Naive thymus-derived CD8-positive, alpha-beta T cell (primary cell): ENCODE results near the gene CDCA7L. TPM values are rescaled to one million over a fixed set of nuclear protein-coding genes. Genes with fewer than 3 reads are reported as not detected.
"Not testable (repeated sequence)": the region's sequence is repeated elsewhere in the genome, so short reads cannot be mapped to it uniquely, and the experiment has no call there.

Experiments used
- ATAC-seq, 2 donors: fragments of 150-1000 bp; cut with Tn5 transposase in 1 of 2; sonication (Bioruptor Pico), chemical (Tn5 transposase) in 1 of 2; 1 replicate in 1 of 2; 2 replicates in 1 of 2; pipeline ENCODE4 v1.10.0; 2021; ENCODE audit warnings: mild to moderate bottlenecking in 2 of 2, moderate library complexity in 2 of 2
- POLR2A ChIA-PET: fragments of 350-600 bp; sonication (Branson Sonifier 250); formaldehyde crosslinking; loops from one replicate; lab custom pipeline; 2021; ENCODE audit warnings: antibody characterized with exemption; lab: Charles Lee
- DNase-seq, 10 donors: peaks; one replicate each; pipeline versions ENCODE4 v3.0.0 to v3.0.0-alpha.2; 2020 to 2022
- H3K27ac Mint-ChIP-seq, 10 donors: one replicate each; pipeline ENCODE4 v1.8.0; 2020 to 2022; ENCODE audit warnings: mild to moderate bottlenecking in 10 of 10, mixed read lengths in 10 of 10, moderate library complexity in 4 of 10, inconsistent platforms in 1 of 10
- H3K27me3 Mint-ChIP-seq, 5 donors: one replicate each; pipeline ENCODE4 v1.8.0; 2021 to 2022; ENCODE audit warnings: mixed read lengths in 5 of 5
- H3K36me3 Mint-ChIP-seq, 3 donors: one replicate each; pipeline ENCODE4 v1.8.0; 2020 to 2022; ENCODE audit warnings: mixed read lengths in 3 of 3, mild to moderate bottlenecking in 2 of 3, inconsistent platforms in 1 of 3
- H3K4me1 Mint-ChIP-seq, 4 donors: one replicate each; pipeline ENCODE4 v1.8.0; 2021 to 2022; ENCODE audit warnings: mixed read lengths in 4 of 4
- H3K4me3 Mint-ChIP-seq, 10 donors: one replicate each; pipeline ENCODE4 v1.8.0; 2020 to 2022; ENCODE audit warnings: mild to moderate bottlenecking in 10 of 10, mixed read lengths in 10 of 10, moderate library complexity in 6 of 10, inconsistent platforms in 1 of 10
- H3K9me3 Mint-ChIP-seq, 9 donors: one replicate each; pipeline ENCODE4 v1.8.0; 2020 to 2022; ENCODE audit warnings: mixed read lengths in 9 of 9, mild to moderate bottlenecking in 3 of 9, inconsistent platforms in 1 of 9, moderate library complexity in 1 of 9
- polyA plus RNA-seq, 3 donors: library from polyadenylated mRNA; unstranded; fragments of 300-500 nt; fragmentation: Illumina TruSeq; gene quantifications; one replicate each; pipeline ENCODE4 v1.2.3, GENCODE V29; 2021
- total RNA-seq, 8 experiments: library from RNA in 2 of 8; stranded (reverse) in 2 of 8; gene quantifications; one replicate each; pipeline ENCODE4 v1.2.3 and lab custom pipeline; 2021 to 2026

CDCA7L gene
- total and polyA plus RNA-seq, 5 experiments from 2014 or later, result 23.9 to 48.7 (median 38.5) TPM

DNA sequence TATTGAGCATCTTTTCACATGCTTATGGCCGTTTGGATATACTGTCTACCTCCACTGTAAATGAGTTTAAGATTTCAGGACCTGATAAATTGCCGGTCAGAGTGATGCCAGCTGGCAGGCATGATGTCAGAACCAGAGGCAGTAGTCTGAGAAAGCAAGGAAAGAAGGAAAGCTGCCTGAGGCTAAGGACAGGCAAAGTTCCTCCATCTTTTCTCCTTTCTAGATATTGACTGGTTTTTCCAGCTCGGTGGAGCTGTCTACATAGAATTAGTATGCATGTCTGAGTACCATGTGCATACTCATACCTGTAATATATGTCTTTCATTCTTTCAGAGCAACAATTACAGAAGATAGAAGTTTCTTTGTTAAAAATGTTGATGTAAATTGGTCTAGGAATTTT, 52.3 kb downstream of the CDCA7L start:
- peaks cover 7 to 16% (median 13%) of the 10 kb centered on the region in 4 donors for H3K4me1 Mint-ChIP-seq
- H3K9me3 Mint-ChIP-seq, result peaks cover 0 to 10% (median 0%) of the 10 kb centered on the region in 9 donors
- H3K4me3 Mint-ChIP-seq, result no peak overlapping the region
- DNase-seq (no peak), ATAC-seq (no peak)
- peaks cover 0 to 6% (median 0%) of the 10 kb centered on the region in 3 donors for H3K36me3 Mint-ChIP-seq
- POLR2A ChIA-PET, result no interaction called here
- no peak overlapping the region for H3K27ac Mint-ChIP-seq
- no peaks in the 10 kb centered on the region for H3K27me3 Mint-ChIP-seq

GRCh38 chr7:21891291-21891690, 54.4 kb downstream of the CDCA7L start:
- Mint-ChIP-seq H3K4me1 (no peaks in the 10 kb centered on the region), H3K9me3 (no peaks in the 10 kb centered on the region), H3K27me3 (no peaks in the 10 kb centered on the region), H3K4me3 (no peak overlapping the region), H3K36me3 (no peaks in the 10 kb centered on the region), H3K27ac (no peak overlapping the region)
- no peak for DNase-seq
- POLR2A ChIA-PET, result no interaction called here
- ATAC-seq, result no peak

DNA sequence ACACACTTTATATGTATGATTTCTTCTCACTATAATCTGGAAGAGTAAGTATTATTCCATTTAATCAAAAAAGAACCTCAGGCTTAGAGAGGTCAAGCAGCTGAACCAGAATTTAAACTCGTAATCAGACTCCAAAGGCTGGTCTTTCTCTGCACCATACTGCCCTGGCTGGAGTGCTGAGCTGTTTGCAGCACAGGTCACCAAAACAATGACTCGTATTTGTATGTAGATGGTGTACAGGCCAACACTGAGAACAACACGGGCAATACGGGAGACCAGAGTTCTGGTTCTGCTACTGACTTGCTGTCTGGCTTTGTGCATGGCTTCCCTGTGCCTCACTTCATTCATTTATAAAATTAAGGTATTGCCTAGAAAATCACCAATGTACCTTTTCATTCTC, 57.9 kb downstream of the CDCA7L start:
- DNase-seq (no peak), ATAC-seq (no peak)
- H3K27me3 Mint-ChIP-seq, result no peaks in the 10 kb centered on the region
- H3K36me3 Mint-ChIP-seq, result no peaks in the 10 kb centered on the region
- H3K4me1 Mint-ChIP-seq, result no peaks in the 10 kb centered on the region
- no peak overlapping the region for H3K27ac Mint-ChIP-seq
- no peak overlapping the region for H3K4me3 Mint-ChIP-seq
- H3K9me3 Mint-ChIP-seq, result no peaks in the 10 kb centered on the region
- POLR2A ChIA-PET, result no interaction called here

DNA sequence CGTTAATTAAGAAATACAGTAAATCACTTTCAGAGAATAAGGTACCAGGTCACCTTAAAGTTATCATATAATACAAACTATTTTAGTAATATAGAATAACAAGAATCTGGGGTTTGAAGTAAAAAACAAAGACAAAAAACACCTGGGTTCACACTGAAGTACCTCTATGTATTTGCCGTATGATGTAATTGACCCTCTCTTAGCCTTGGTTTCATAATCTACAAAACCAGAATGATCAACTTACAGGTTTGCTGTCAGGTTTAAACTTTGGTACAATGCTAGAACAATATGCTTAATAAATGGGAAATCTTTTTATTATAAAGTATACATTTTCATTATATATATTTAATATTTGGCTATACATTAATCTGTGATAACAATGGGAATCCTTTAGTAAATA, 58.3 kb downstream of the CDCA7L start:
- Mint-ChIP-seq H3K4me3 (no peak overlapping the region), H3K4me1 (no peaks in the 10 kb centered on the region), H3K9me3 (no peaks in the 10 kb centered on the region), H3K36me3 (no peaks in the 10 kb centered on the region), H3K27me3 (no peaks in the 10 kb centered on the region), H3K27ac (no peak overlapping the region)
- POLR2A ChIA-PET, result no interaction called here
- ATAC-seq (no peak), DNase-seq (no peak)

DNA sequence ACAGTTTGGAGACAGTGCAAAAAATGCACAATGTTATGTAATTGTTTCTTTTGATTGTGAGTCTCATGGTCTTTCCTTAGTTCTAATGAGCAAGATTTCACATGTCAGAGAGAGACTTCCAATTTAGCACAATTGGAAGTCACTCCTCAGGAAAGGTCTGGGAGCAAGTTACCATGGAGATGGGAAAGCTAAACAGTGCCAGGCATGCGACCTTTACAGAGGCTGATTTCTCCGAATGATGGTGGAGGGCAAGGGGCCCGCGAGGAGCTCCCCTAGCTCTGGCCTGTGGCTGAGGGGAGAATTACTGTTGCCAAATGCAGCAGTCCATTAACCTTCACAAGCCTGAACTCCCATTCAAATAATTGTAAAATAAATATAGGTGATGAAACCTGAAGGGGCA, 59.3 kb downstream of the CDCA7L start:
- POLR2A ChIA-PET, result no interaction called here
- H3K27ac Mint-ChIP-seq, result no peak overlapping the region
- no peaks in the 10 kb centered on the region for H3K36me3 Mint-ChIP-seq
- no peaks in the 10 kb centered on the region for H3K4me1 Mint-ChIP-seq
- H3K4me3 Mint-ChIP-seq, result no peak overlapping the region
- ATAC-seq, result no peak
- H3K9me3 Mint-ChIP-seq, result no peaks in the 10 kb centered on the region
- H3K27me3 Mint-ChIP-seq, result no peaks in the 10 kb centered on the region
- no peak for DNase-seq

- Mint-ChIP-seq H3K4me1 (no peaks in the 10 kb centered on the region), H3K36me3 (no peaks in the 10 kb centered on the region), H3K9me3 (no peaks in the 10 kb centered on the region), H3K4me3 (no peak overlapping the region), H3K27ac (no peak overlapping the region), H3K27me3 (no peaks in the 10 kb centered on the region)
- POLR2A ChIA-PET, result no interaction called here
- DNase-seq (no peak), ATAC-seq (no peak)
These were observed 61.2 kb downstream of the CDCA7L start for GRCh38 chr7:21884496-21884895.

DNA sequence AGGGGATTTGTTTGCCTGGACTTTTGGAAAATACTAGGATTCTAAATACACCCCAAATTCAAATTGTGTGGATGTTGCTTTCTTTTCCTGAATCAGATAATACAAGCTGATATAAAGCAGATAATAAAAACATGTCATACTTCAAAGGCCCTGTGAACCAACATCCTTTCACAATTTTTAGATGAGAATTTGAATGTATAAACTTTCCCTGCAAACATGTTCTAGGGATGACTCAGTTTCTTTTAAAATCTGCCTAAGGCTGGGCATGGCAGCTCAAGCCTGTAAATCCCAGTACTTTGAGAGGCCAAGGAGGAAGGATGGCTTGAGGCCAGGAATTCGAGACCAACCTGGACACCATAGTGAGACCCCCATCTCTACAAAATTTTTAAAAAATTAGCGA, 62.2 kb downstream of the CDCA7L start:
- ATAC-seq, POLR2A ChIA-PET, H3K27ac Mint-ChIP-seq, H3K9me3 Mint-ChIP-seq, H3K36me3 Mint-ChIP-seq, H3K4me3 Mint-ChIP-seq, H3K4me1 Mint-ChIP-seq, DNase-seq, H3K27me3 Mint-ChIP-seq: not testable (repeated sequence)

- ATAC-seq, result no peak
- Mint-ChIP-seq H3K4me3 (no peak overlapping the region), H3K27ac (no peak overlapping the region), H3K9me3 (no peaks in the 10 kb centered on the region), H3K4me1 (no peaks in the 10 kb centered on the region), H3K36me3 (no peaks in the 10 kb centered on the region), H3K27me3 (no peaks in the 10 kb centered on the region)
- POLR2A ChIA-PET, result no interaction called here
- DNase-seq, result no peak
These were observed 62.6 kb downstream of the CDCA7L start for GRCh38 chr7:21883069-21883468.

- DNase-seq (no peak), ATAC-seq (no peak)
- H3K27me3 Mint-ChIP-seq, result no peaks in the 10 kb centered on the region
- peak overlapping the region in 1 of 10 donors; percentile 57 for H3K27ac Mint-ChIP-seq
- POLR2A ChIA-PET, result no interaction called here
- no peaks in the 10 kb centered on the region for H3K36me3 Mint-ChIP-seq
- H3K4me3 Mint-ChIP-seq, result no peak overlapping the region
- H3K4me1 Mint-ChIP-seq, result peaks cover 0 to 6% (median 0%) of the 10 kb centered on the region in 4 donors
- no peaks in the 10 kb centered on the region for H3K9me3 Mint-ChIP-seq
These were observed 75.8 kb downstream of the CDCA7L start for GRCh38 chr7:21869785-21870402.

GRCh38 chr7:21868576-21868850, 77.2 kb downstream of the CDCA7L start:
- H3K4me3 Mint-ChIP-seq, result no peak overlapping the region
- DNase-seq, result no peak
- H3K27ac Mint-ChIP-seq, result no peak overlapping the region
- H3K27me3 Mint-ChIP-seq, result no peaks in the 10 kb centered on the region
- POLR2A ChIA-PET, result no interaction called here
- peaks cover 0 to 6% (median 0%) of the 10 kb centered on the region in 4 donors for H3K4me1 Mint-ChIP-seq
- no peak for ATAC-seq
- H3K9me3 Mint-ChIP-seq, result no peaks in the 10 kb centered on the region
- H3K36me3 Mint-ChIP-seq, result no peaks in the 10 kb centered on the region

DNA sequence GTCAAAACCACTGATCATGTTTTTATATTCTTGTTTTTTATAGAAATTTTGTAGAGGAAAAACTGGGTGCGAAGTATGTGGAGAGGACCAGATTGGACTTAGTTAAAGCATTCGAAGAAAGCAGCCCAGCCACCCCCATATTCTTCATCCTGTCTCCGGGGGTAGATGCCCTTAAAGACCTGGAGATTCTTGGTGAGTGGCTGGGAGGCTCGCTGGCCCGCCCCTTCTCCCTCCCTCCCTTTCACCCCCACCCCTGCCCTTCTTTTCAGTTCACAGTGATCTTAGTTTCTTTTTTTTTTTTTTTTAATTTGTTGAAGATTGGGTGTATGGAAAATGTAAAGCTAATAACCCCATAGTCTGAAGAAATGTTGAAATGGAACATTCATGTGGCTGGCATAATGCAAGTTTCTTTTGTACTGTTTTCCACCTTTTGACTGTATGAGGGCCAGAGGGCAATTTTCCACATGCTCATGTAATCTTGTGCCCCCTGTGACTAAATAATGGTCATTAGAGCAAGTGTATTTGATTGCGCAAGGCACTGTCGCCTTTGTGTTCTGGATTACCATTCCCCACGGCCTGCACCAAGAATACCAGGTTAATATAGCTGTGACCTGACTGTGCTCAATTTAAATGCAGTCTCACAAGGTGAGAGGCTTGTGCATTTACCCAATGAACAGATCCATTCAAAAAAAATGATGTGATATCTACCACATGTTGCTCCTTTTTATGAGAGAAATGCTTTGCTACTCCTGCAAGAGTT, 77.7 kb downstream of the CDCA7L start:
- ATAC-seq (no peak), DNase-seq (no peak)
- Mint-ChIP-seq H3K9me3 (no peaks in the 10 kb centered on the region), H3K4me1 (peaks cover 0 to 6% (median 0%) of the 10 kb centered on the region in 4 donors), H3K27ac (no peak overlapping the region), H3K27me3 (no peaks in the 10 kb centered on the region), H3K36me3 (no peaks in the 10 kb centered on the region), H3K4me3 (no peak overlapping the region)
- POLR2A ChIA-PET, result no interaction called here

GRCh38 chr7:21867226-21867625, 78.5 kb downstream of the CDCA7L start:
- Mint-ChIP-seq H3K36me3 (no peaks in the 10 kb centered on the region), H3K9me3 (no peaks in the 10 kb centered on the region), H3K27ac (no peak overlapping the region), H3K27me3 (no peaks in the 10 kb centered on the region), H3K4me3 (no peak overlapping the region), H3K4me1 (peaks cover 0 to 6% (median 0%) of the 10 kb centered on the region in 4 donors)
- DNase-seq (no peak), ATAC-seq (no peak)
- POLR2A ChIA-PET, result no interaction called here

DNA sequence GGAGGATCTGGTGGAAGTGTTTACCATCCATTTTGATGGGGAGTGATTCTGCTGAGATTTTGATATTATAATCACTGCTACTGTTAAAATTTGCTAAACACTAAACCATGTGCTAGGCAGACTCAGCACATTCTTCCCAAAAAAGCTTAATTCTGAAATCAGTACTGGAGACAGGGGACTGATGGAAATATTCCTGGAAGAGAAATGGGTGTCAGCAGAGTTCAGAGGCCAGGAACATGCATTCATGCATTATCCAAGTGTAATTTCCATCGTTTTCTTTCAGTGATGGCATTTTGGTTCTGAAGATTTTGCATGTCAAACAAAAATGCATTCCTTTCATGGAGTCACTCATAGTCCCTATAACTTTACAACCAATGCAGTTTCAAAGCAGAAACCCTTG, 79.0 kb downstream of the CDCA7L start:
- ATAC-seq, result no peak
- H3K4me1 Mint-ChIP-seq, result peaks cover 0 to 6% (median 0%) of the 10 kb centered on the region in 4 donors
- no peak overlapping the region for H3K4me3 Mint-ChIP-seq
- POLR2A ChIA-PET, result no interaction called here
- no peaks in the 10 kb centered on the region for H3K9me3 Mint-ChIP-seq
- no peaks in the 10 kb centered on the region for H3K36me3 Mint-ChIP-seq
- H3K27me3 Mint-ChIP-seq, result no peaks in the 10 kb centered on the region
- DNase-seq, result no peak
- no peak overlapping the region for H3K27ac Mint-ChIP-seq
